ENCODE data around the gene MMD. TPM values are rescaled to one million over a fixed set of nuclear protein-coding genes. Genes with fewer than 3 reads are reported as not detected.
"Not testable (repeated sequence)": the region's sequence is repeated elsewhere in the genome, so short reads cannot be mapped to it uniquely, and the experiment has no call there.

Gene MMD
- total RNA-seq, 1 donor from 2014 or later, result 36.9 TPM

DNA sequence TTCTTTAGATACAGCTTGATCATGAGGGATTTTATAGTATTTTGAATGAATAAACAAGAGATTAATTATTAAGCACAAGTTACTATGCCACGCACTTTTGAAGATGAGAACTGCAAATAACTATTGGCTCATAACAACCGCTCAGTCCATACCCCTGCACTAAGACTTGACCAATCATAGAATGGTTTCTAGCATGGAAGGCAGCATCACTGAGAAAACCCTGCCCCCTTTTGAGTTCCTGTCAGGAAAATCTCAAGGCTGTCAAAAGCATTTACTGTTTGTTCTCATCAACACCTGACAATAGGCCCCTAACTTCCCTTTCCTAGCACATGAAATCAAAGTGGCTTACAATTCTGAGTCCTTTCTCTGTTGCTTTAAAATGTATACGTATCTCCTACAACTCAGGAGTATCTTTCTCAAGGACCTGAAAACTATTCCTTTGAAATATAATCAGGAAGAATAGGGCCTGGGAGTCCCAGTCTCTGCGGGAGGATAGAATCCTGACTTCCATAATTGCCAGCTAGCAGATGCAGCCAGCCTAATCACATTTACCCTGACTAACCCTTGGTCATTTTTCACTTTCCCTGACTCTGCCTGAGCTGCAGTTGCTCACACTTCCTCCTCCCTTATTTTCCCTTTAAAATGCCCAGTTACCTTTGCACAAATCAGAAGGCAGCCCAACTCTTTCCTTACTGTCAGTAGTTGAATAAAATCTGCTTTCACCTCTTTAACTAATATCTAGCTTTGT is 9.1 kb upstream of the MMD start:
- Mint-ChIP-seq H3K9me3 (no peaks in the 10 kb centered on the region), H3K4me3 (peak overlapping the region; percentile 37), H3K27ac (peak overlapping the region; percentile 40), H3K27me3 (no peaks in the 10 kb centered on the region), H3K4me1 (ENCODE audit: unreplicated experiment) (peaks cover 30% of the 10 kb centered on the region), H3K36me3 (no peaks in the 10 kb centered on the region)
- no peak for TF ChIP-seq CTCF (conservative IDR thresholded peaks at IDR 0.05)
- DNase-seq (ENCODE audit: extremely low spot score, unreplicated experiment), result no peak

GRCh38 chr17:55427587-55427882 is 5.9 kb upstream of the MMD start:
- Mint-ChIP-seq H3K36me3 (no peaks in the 10 kb centered on the region), H3K4me3 (no peak overlapping the region), H3K27ac (no peak overlapping the region), H3K4me1 (ENCODE audit: unreplicated experiment) (peaks cover 19% of the 10 kb centered on the region), H3K9me3 (no peaks in the 10 kb centered on the region), H3K27me3 (peaks cover 9% of the 10 kb centered on the region)
- no peak for TF ChIP-seq CTCF (conservative IDR thresholded peaks at IDR 0.05)
- no peak for DNase-seq (ENCODE audit: extremely low spot score, unreplicated experiment)

- Mint-ChIP-seq H3K36me3 (no peaks in the 10 kb centered on the region), H3K4me3 (no peak overlapping the region), H3K4me1 (ENCODE audit: unreplicated experiment) (peaks cover 18% of the 10 kb centered on the region), H3K27me3 (peaks cover 9% of the 10 kb centered on the region), H3K9me3 (no peaks in the 10 kb centered on the region), H3K27ac (no peak overlapping the region)
- DNase-seq (ENCODE audit: extremely low spot score, unreplicated experiment), result no peak
- no peak for TF ChIP-seq CTCF (conservative IDR thresholded peaks at IDR 0.05)
Observed at GRCh38 chr17:55426851-55427586, 5.4 kb upstream of the MMD start.

GRCh38 chr17:55424893-55425540 is 3.4 kb upstream of the MMD start:
- Mint-ChIP-seq H3K9me3 (no peaks in the 10 kb centered on the region), H3K4me1 (ENCODE audit: unreplicated experiment) (peaks cover 8% of the 10 kb centered on the region), H3K4me3 (no peak overlapping the region), H3K27ac (no peak overlapping the region), H3K36me3 (no peaks in the 10 kb centered on the region), H3K27me3 (peaks cover 9% of the 10 kb centered on the region)
- DNase-seq (ENCODE audit: extremely low spot score, unreplicated experiment), result no peak
- TF ChIP-seq CTCF (conservative IDR thresholded peaks at IDR 0.05), result no peak

- H3K27me3 Mint-ChIP-seq, result peaks cover 9% of the 10 kb centered on the region
- DNase-seq (ENCODE audit: extremely low spot score, unreplicated experiment), result no peak
- H3K4me3 Mint-ChIP-seq, result peak overlapping the region; percentile 65
- H3K4me1 Mint-ChIP-seq (ENCODE audit: unreplicated experiment), result peaks cover 13% of the 10 kb centered on the region
- TF ChIP-seq CTCF (conservative IDR thresholded peaks at IDR 0.05), result no peak
- H3K36me3 Mint-ChIP-seq, result no peaks in the 10 kb centered on the region
- no peaks in the 10 kb centered on the region for H3K9me3 Mint-ChIP-seq
- H3K27ac Mint-ChIP-seq, result peak overlapping the region; percentile 17
Observed at GRCh38 chr17:55423535-55423934, 1.9 kb upstream of the MMD start.

GRCh38 chr17:55422828-55423164 is 1.2 kb upstream of the MMD start:
- Mint-ChIP-seq H3K4me1 (ENCODE audit: unreplicated experiment) (peaks cover 17% of the 10 kb centered on the region), H3K27ac (peak overlapping the region; percentile 17), H3K4me3 (peak overlapping the region; percentile 65)
- H3K27me3 Mint-ChIP-seq; H3K36me3 Mint-ChIP-seq; H3K9me3 Mint-ChIP-seq; DNase-seq (ENCODE audit: extremely low spot score, unreplicated experiment): not testable (repeated sequence)
